ENCODE results near the gene ZFAND6. TPM values are rescaled to one million over a fixed set of nuclear protein-coding genes. Genes with fewer than 3 reads are reported as not detected.
A peak's percentile ranks its signal among the peaks of the same experiment; 100 is the strongest.
"Not testable (repeated sequence)": the region's sequence is repeated elsewhere in the genome, so short reads cannot be mapped to it uniquely, and the experiment has no call there.

ZFAND6 gene
- polyA plus RNA-seq, 4 donors, result 95.6 to 130 (median 115) TPM

DNA sequence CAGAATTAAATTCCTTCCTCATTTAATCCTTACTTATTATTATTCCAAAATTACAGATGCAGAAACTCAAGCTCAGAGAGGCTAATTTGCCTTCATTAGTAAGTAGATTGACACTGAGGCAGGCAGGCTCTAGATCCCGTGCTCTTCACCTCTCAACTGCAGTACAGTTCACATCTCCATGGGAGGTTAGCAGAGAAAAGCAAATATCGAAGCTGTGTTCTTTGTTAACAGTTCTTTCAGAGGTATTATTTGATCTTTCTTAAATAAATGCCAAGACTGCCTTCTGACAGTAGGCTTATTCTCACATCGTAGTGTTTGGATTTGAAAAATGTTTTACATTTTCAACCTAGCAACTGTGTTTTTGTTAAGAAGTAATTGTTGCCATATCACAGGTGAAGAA is 77.4 kb downstream of the ZFAND6 start:
- no peak for DNase-seq (ENCODE audit: low read depth in 4 of 4, low spot score in 3 of 4)

DNA sequence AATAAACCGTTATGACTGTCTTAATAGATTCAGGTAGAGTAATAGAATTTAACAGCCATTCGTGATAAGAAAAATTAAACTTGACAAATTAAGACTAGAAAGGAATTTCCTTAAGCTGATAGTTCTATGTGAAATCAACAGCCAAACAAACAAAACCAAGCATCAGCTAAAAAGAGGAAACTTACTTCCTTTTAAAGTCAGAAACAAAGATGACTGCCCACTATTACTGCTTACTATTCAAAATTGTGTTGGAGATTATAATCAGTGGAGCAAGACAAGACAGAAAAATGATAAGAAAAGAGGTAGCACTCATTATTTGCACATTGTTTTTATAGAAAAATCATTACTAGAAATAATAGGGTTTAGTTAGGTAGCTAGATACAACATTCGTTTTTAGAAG is 79.5 kb downstream of the ZFAND6 start:
- DNase-seq (ENCODE audit: low read depth in 4 of 4, low spot score in 3 of 4), result no peak

DNA sequence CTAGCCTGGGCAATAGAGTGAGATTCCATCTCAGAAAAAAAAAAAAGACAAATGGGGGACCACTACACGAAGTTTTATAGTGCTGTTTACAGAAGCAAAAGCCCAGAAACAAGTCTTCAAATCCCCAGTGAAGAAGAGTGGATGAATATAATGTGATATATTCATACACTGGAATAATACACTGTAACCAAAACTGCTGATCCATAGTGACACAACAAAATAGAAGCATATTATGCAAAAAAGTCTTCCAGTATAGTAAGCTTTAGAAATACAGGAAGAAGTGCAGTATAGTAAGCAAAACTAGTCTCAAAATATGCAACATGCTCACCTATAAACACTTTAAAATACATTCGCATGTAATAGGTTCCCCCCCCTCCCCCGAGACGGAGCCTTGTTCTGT is 81.4 kb downstream of the ZFAND6 start:
- no peak for DNase-seq (ENCODE audit: low read depth in 4 of 4, low spot score in 3 of 4)

DNA sequence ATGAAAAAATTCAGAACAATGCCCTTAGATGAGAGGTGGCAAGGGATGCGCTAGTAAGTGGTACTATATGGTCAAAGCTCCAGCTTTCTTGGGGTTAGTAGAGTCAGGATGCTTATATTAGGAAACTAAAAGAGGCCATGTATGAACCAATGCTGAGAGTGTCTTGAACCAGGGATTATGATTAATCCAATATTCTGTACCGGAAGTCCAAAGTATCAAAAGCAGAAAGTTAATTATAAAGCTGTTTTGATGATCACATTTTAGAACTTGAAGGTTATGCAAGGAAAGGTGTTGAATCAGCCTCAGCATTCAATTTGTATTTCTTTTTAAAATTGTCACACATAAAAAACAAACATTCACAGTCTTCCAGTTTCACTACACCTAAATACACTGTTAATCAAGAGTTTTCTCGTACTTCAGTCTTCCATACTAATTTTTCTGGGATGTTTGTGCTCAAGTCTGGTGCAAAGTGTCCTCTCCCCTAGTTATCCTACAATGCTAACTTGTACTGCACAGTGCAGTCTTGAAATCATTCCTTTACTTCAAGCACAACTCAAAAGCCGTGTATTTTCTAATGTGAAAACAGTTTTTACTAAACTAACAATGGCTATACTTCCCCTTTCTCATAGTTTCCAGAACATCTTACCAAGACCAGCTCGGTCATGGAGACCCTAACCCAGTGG is 82.6 kb downstream of the ZFAND6 start:
- no peak for DNase-seq (ENCODE audit: low read depth in 4 of 4, low spot score in 3 of 4)

DNA sequence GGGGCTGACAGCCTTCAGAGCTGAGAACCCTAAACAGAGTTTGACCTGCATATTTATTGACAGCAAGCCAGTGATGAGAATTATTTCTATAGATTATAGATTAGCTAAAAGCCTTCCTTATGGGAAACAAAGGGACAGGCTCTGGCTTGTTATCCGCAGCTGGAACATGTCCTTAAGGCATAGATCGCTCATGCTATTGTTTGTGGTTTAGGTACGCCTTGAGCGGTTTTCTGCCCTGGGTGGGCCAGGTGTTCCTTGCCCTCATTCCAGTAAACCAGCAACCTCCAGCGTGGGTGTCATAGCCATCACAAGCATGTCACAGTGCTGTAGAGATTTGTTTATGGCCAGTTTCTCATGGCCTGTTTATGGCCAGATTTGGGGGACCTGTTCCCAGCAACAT is 83.2 kb downstream of the ZFAND6 start:
- DNase-seq (ENCODE audit: low read depth in 4 of 4, low spot score in 3 of 4), result no peak

DNA sequence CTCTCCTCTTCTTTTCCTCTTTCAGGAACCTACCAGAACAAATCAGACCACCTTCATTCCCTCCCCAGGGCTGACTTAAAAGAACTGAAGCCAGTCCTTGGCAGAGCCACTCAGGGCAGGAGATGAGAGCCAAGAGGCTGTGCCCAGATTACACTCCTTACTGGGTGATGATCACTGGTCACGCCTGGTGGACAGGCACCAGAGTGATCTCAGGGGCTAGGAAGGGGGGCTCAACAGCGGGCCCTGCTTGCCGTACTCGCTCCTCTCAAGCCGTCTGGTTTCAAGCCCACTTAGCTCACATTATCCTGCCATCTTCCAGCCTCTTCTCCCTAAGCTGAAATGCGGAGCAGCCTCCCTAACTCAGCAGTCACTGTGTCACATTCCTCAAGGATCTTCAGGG is 91.7 kb downstream of the ZFAND6 start:
- no peak for DNase-seq (ENCODE audit: low read depth in 4 of 4, low spot score in 3 of 4)

DNA sequence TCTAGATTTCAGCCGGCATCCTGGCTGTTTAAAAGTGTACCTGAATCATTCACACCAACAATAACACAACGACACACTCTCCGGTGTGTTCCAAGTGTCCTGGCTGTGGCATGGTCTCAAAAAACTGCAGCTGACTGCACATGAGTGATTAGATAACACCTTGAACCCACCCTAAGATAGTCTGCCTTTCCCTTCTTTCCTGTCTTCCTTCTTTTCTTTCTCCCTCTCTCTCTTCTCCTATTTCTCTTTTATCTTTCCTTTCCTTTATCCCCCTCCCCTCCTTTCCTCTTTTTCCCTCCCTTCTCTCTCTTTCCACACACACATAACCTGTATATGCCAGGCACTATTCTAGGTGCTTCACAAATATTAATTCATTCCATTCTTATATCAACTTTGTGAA is 92.1 kb downstream of the ZFAND6 start:
- no peak for DNase-seq (ENCODE audit: low read depth in 4 of 4, low spot score in 3 of 4)

DNA sequence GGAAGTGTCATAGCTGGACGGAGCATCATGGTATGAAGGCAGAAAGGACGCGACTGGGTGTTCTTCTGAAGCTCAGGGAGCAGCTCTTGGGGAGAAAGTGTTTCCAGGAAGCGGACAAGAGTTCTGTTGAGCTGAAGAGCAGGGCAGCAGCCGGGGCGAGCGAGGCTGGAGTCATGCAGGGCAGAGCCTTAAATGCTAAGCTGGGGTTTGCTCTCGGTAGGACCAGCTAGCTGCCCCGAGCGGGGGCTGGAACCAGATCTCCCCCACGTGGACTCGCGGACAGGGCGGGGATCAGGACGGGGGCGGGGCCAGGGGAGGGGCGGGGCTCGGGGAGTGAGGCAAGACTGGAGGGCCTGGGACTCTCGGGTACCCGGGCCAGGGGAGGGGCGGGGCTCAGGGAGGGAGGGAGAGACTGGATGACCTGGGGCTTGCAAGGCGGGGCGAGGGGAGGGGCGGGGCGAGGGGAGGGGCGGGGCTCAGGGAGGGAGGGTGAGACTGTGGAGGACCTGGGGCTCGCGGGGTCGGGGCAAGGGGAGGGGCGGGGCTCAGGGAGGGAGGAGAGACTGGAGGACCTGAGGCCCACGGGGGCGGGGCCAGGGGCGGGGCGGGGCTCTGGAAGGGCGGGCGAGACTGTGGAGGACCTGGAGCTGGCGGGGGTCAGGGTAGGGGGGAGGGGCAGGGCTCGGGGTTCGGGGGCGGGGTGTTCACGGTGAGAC is 92.9 kb downstream of the ZFAND6 start:
- DNase-seq (ENCODE audit: low read depth in 4 of 4, low spot score in 3 of 4), result peak; percentile 52 to 79 (median 78)

DNA sequence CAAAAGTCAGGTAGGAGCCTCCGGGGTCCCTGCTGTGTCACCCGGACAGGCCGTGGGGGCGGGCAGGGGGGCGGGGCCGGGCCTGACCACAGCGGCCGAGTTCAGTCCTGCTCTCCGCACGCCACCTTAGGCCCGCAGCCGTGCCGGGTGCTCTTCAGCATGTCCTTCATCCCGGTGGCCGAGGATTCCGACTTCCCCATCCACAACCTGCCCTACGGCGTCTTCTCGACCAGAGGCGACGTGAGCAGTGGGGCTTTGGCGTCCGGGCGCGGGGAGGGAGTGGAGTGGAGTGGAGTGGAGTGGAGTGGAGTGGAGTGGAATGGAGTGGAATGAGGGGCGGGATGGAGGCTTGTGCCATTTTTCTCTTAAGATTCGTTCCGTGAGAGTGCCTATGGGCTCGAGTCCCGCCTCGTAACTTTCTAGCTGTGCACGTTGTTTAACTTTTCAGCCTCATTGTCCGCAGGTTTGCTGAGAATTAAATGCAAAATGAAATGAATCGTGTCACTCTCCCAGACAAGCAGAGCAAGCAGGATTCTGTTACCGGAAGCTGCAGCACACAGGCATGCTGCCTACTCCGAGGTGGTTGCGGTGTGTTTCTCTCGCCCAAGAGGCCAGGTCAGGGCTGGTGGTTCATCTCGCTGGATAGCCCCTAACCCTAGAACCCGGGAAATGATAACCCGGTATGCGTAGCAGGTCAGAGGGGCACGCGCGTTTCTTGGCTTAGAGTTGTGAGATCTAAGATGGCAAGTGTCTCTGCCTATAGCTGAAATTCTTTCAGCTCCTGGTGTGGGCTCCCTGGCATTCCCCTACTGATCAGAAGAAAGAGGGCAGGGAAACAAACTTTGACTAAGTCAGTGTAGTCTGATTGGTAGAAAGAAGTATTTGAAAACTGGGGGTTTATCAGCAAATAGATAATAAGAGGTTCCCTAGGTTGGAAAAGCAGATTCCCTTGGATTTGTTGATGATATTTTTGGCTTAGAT is 93.7 kb downstream of the ZFAND6 start, which contains the start of gene FAH:
Gene FAH (plus strand): TSS at position 104 of the 981 bp plus-strand sequence. CDS start 56 bp downstream, at position 160.
- DNase-seq (ENCODE audit: low read depth in 4 of 4, low spot score in 3 of 4), result peak in 3 of 4 donors; percentile 22 to 27 (median 24)

DNA sequence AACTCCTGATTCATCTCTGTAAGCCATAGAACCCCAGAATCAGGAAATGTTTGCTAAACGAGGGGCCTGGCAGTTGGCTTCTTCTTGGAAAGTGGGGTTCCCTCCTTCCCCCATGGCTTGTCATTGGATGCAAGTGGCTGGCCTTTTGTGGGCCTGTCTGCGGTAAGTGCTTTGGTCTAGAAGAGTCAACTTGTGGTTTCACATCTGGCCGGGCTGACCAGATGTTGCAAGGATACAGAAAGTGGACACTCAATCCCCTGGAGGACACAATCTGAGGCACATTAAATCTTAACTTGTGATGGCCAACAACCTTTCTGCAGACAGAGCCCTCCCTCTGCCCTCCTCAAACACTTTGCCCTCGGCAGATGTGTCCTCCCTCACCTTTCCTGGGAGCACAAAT is 94.4 kb downstream of the ZFAND6 start:
- DNase-seq (ENCODE audit: low read depth in 4 of 4, low spot score in 3 of 4), result no peak

DNA sequence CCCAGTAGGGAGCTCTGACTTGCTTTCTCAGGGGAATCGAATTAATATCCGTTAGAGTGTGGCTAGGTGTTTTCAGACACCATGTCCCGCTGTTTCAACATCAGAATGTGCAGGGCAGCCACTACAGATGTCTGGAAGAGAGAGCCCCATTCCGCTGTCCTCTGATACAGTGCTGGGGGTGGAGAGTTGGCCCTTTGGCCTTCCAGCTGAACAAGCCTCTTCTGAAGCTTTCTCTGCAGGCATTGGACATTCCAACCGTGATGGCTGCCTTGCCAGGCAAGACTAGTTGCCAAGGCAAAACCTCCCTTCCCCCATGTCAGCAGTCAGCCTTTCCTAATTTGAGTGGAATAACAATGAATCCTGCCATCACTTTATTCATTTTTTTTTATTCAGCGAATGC is 94.9 kb downstream of the ZFAND6 start:
- no peak for DNase-seq (ENCODE audit: low read depth in 4 of 4, low spot score in 3 of 4)

DNA sequence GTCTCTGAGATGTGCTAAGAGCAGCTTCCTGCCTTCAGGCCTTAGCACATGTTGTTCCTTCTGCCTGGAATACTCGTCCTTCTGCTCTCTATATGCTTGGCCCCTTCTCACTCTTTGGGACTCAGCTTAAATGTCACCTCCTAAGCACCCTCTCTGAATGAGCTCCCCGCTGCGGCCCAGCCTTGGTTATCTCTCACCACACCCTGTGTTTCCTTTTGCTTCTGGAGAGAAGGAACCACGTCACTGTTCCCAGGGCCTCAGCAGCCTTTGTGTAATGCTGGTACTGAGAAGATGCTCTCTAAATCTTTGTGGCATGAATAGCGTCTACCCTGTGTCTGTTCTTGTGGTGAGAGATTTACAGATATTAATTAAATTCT is 95.5 kb downstream of the ZFAND6 start:
- no peak for DNase-seq (ENCODE audit: low read depth in 4 of 4, low spot score in 3 of 4)

DNA sequence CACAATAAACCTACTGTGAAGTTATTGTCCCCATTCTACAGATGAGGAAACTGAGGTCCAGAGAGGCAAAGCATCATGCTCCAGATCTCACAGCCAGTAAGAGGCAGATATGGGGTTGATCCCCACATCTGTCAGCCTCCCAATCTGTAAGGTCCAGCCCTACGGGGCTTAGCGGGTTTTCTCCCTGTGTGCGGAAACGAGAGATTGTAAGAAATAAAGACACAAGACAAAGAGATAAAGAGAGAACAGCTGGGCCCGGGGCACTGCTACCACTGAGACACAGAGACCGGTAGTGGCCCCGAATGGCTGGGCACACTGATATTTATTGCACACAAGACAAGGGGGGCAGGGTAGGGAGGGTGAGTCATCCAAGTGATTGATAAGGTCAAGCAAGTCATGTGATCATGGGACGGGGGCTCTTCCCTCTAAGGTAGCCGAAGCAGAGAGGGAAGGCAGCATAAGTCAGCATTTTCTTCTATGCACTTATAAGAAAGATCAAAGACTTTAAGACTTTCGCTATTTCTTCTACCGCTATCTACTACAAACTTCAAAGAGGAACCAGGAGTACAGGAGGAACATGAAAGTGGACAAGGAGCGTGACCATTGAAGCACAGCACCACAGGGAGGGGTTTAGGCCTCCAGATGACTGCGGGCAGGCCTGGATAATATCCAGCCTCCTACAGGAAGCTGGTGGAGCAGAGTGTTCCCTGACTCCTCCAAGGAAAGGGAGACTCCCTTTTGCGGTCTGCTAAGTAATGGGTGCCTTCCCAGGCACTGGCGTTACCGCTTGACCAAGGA is 96.1 kb downstream of the ZFAND6 start:
- DNase-seq (ENCODE audit: low read depth in 4 of 4, low spot score in 3 of 4), result not testable (repeated sequence)

DNA sequence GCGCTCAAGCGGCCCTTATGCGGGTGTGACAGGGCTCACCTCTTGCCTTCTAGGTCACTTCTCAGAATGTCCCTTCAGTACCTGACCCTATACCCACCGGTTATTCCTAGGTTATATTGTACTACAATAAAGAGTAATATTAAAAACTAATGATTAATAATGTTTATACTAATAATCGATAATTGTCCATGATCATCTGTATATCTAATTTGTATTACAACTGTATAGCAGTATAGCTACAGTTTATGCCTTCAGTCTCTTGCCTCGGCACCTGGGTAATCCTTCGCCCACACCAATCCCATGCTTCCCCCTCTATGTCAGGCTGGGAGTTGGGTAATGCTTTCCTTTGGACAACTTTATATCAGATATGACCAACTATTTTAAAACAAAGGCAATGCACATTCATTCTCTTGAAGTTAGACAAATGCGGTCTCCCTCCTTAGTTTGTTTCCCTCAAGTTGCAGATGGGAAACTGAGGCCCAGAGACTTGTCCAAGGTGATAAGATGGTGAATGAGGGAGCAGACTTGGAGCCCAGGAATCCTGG is 96.8 kb downstream of the ZFAND6 start:
- no peak for DNase-seq (ENCODE audit: low read depth in 4 of 4, low spot score in 3 of 4)

DNA sequence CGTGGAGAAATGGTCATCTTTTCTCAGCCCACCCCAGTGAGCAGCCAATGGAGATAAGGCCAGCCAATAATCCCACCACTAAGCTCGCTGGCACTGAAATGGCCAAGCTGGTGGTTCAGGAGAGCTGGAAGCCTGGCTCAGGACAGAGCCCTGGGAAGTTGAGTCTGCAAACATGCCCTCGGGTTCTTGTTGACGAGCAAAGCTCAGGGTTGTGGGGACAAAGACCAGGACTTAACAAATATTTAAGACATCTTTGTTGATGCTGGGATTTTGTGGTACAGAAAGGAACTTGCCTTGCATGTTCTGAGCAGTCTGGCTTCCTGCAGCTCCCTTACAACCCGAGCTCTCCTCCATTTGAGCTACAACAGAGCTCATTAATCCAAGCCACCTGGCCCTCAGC is 97.7 kb downstream of the ZFAND6 start:
- DNase-seq (ENCODE audit: low read depth in 4 of 4, low spot score in 3 of 4), result no peak

DNA sequence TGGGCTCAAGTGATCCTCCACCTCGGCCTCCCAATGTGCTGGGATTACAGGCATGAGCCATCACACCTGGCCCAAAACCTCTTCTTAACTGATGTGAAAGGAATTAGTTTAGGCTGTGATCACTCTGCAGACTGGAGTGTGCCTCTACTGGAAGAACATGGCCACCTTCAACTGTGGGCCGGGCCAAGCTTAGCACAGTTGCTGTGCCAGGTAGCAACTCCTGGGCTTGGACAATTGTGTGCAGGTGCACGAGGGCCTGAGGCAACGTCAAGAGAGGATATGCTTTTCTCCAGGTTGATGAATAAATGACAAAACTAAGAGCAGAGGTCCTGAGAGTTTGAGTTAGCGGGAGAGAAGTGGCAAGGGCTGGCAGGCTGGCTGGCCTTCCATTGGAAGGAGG is 99.8 kb downstream of the ZFAND6 start:
- DNase-seq (ENCODE audit: low read depth in 4 of 4, low spot score in 3 of 4), result no peak

DNA sequence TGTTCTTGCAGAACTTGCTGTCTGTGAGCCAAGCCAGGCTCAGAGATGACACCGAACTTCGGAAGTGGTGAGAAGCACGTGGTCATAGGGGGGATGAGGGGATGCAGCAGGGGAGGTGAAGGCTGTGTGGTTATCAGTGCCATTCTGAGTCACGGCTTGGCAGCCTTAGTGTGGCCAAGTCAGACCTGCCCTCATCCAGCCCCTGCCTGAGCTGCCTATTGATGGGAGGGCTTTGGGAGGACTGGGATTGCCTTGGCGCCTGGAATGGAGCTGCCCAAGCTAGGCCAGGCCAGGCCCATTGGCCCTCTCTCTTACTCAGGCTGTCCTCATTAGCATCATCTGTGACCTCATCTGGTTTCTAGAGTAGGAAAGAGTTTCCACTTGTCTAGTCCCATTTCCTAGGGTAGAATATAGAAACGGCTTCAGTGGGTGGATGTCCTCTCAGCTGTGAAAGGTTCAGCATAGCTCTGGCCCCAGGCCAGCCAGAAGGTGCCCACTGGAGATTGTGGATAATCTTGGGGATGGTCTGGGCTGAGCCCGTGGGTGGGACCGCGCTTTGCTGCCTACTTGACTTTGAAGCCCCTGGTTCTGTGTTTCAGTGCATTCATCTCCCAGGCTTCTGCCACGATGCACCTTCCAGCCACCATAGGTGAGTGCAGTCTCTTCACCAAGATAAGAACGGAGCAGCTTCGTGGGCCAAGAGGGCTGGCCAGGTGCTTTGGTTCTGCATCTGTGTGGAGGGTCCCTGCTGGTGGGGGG is 100.5 kb downstream of the ZFAND6 start:
- DNase-seq (ENCODE audit: low read depth in 4 of 4, low spot score in 3 of 4), result no peak

DNA sequence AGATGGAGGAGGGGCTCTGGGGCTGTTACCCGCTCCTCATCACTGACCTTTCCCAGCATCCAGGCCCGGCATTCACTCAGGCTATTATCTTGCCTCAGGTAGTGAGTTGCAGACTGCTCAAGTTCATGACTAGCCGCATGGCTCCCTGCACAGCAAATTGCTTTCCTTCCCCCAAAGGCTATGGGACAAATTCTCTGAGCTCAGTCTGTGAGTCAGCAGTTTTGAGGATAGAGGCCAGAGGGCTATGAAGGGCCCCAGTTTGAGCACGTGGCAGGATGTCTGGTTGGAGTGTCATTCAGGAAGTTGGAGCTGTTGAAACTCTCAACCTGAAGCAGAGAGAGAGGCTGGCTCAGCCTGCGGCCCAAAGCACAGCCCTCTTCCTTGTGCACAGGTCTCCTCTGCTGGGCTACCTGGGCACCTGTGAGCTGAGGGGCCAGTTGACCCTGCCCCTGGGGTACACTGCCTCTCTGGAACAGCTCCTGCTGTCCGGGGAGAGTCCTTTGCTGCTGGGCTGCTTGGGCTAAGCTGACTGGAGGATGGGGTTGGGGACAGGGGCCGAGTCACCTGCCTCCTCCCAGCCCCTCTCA is 101.2 kb downstream of the ZFAND6 start:
- DNase-seq (ENCODE audit: low read depth in 4 of 4, low spot score in 3 of 4), result no peak

DNA sequence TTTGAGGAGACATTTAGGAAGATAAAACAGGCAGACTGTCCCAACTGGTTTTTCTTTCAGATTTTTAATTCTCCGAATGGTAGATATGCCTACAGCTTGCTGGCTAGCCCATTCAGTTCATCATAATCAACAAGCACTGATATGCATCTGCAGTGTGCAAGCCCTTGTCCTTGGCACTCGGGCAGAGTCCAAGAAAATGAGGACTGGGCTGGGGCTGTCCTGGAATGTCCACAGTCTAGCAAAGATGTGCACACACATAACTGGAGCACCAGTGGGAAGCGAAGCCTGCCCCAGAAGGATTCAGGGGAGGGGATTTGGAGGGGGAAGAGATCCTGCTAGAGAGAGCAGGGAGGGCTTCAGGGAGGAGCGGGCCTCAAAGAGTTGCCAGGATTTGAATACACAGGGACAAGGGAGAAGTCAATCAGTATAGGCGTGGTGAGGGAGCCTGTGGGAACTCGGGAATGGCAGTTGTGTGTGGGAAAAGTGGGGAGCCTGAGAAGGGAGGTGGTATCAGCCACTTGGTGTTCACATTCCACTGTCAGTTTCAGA is 102.1 kb downstream of the ZFAND6 start:
- no peak for DNase-seq (ENCODE audit: low read depth in 4 of 4, low spot score in 3 of 4)

All from left renal pelvis (tissue), 4 donors.